ENCODE data around the gene MVP.
"Not testable (repeated sequence)": the region's sequence is repeated elsewhere in the genome, so short reads cannot be mapped to it uniquely, and the experiment has no call there.

Gene MVP

GRCh38 chr16:29820271-29820701, at the start of gene MVP:
MVP (plus strand) TSS chr16:29820462; CDS start chr16:29830550, 10,088 bp downstream.
- DNase-seq, result no peak

- not testable (repeated sequence) for DNase-seq
These were observed 47.9 kb upstream of the MVP start for GRCh38 chr16:29772330-29772729.

GRCh38 chr16:29774730-29775129, 45.5 kb upstream of the MVP start:
- DNase-seq, result no peak

GRCh38 chr16:29775742-29776408, 44.4 kb upstream of the MVP start:
- DNase-seq, result peak; percentile 77

- no peak for DNase-seq
These were observed 42.5 kb upstream of the MVP start, which contains the start of gene ZG16 for GRCh38 chr16:29777576-29778350. ZG16 (plus strand) TSS chr16:29778256; CDS start chr16:29779267, 1,011 bp downstream.

- DNase-seq, result peak; percentile 84
These were observed 40.8 kb upstream of the MVP start for GRCh38 chr16:29779474-29779873.

- DNase-seq, result peak; percentile 63
These were observed 36.9 kb upstream of the MVP start for GRCh38 chr16:29783094-29783953.

- DNase-seq, result no peak
These were observed 36.1 kb upstream of the MVP start for GRCh38 chr16:29784157-29784556.

GRCh38 chr16:29784901-29785500, 35.3 kb upstream of the MVP start:
- peak; percentile 85 for DNase-seq

- not testable (repeated sequence) for DNase-seq
These were observed 33.1 kb upstream of the MVP start for GRCh38 chr16:29787155-29787554.

- no peak for DNase-seq
These were observed 30.5 kb upstream of the MVP start for GRCh38 chr16:29789775-29790182.

GRCh38 chr16:29790183-29790948, 29.9 kb upstream of the MVP start, which contains the start of gene KIF22:
KIF22 (plus strand) TSS chr16:29790751; CDS start chr16:29790760, 9 bp downstream.
- peak; percentile 100 for DNase-seq

- DNase-seq, result no peak
These were observed 29.1 kb upstream of the MVP start for GRCh38 chr16:29790949-29791844.

GRCh38 chr16:29791845-29792807, 28.1 kb upstream of the MVP start:
- no peak for DNase-seq

- not testable (repeated sequence) for DNase-seq
These were observed 27.1 kb upstream of the MVP start for GRCh38 chr16:29793153-29793552.

- no peak for DNase-seq
These were observed 26.0 kb upstream of the MVP start for GRCh38 chr16:29794231-29794710.

GRCh38 chr16:29802416-29802935, 17.8 kb upstream of the MVP start:
- no peak for DNase-seq

- DNase-seq, result no peak
These were observed 16.2 kb upstream of the MVP start for GRCh38 chr16:29804020-29804419.
